NCI-H2196 treated with DMSO at 0.1 percent for 48 hours (cell line): ENCODE data around the gene MAP2.

Source experiments
- DNase-seq: peaks from one replicate; lab custom pipeline; 2025; ENCODE audit not compliant: unreplicated experiment; lab: John Stamatoyannopoulos, UW

Gene MAP2

GRCh38 chr2:209526561-209526960, 102.7 kb downstream of the MAP2 start:
- no peak for DNase-seq

- DNase-seq, result no peak
Measured at GRCh38 chr2:209529579-209529978, 105.7 kb downstream of the MAP2 start.

- DNase-seq, result no peak
Measured at GRCh38 chr2:209532321-209532720, 108.5 kb downstream of the MAP2 start.

- DNase-seq, result no peak
Measured at GRCh38 chr2:209533391-209533790, 109.5 kb downstream of the MAP2 start.

- DNase-seq, result no peak
Measured at GRCh38 chr2:209534228-209534627, 110.4 kb downstream of the MAP2 start.

GRCh38 chr2:209536363-209536762, 112.5 kb downstream of the MAP2 start:
- DNase-seq, result no peak

GRCh38 chr2:209547726-209548125, 123.9 kb downstream of the MAP2 start:
- no peak for DNase-seq

- no peak for DNase-seq
Measured at GRCh38 chr2:209549589-209549988, 125.7 kb downstream of the MAP2 start.

GRCh38 chr2:209553913-209554312, 130.1 kb downstream of the MAP2 start:
- no peak for DNase-seq

GRCh38 chr2:209556354-209556961, 132.6 kb downstream of the MAP2 start:
- DNase-seq, result peak; percentile 55

GRCh38 chr2:209560911-209561310, 137.1 kb downstream of the MAP2 start:
- DNase-seq, result no peak

GRCh38 chr2:209563453-209563852, 139.6 kb downstream of the MAP2 start:
- DNase-seq, result no peak

- DNase-seq, result no peak
Measured at GRCh38 chr2:209564816-209565215, 141.0 kb downstream of the MAP2 start.

GRCh38 chr2:209565896-209566582, 142.2 kb downstream of the MAP2 start:
- DNase-seq, result no peak

GRCh38 chr2:209570194-209570593, 146.3 kb downstream of the MAP2 start:
- no peak for DNase-seq

GRCh38 chr2:209574515-209574914, 150.7 kb downstream of the MAP2 start:
- DNase-seq, result no peak

- no peak for DNase-seq
Measured at GRCh38 chr2:209577376-209578357, 153.8 kb downstream of the MAP2 start.

GRCh38 chr2:209578394-209579001, 154.7 kb downstream of the MAP2 start:
- DNase-seq, result no peak

- DNase-seq, result no peak
Measured at GRCh38 chr2:209579230-209579749, 155.4 kb downstream of the MAP2 start.

- no peak for DNase-seq
Measured at GRCh38 chr2:209581040-209581439, 157.2 kb downstream of the MAP2 start.

- no peak for DNase-seq
Measured at GRCh38 chr2:209582281-209582680, 158.4 kb downstream of the MAP2 start.
